ENCODE data around the gene MICAL3.

Gene MICAL3

DNA sequence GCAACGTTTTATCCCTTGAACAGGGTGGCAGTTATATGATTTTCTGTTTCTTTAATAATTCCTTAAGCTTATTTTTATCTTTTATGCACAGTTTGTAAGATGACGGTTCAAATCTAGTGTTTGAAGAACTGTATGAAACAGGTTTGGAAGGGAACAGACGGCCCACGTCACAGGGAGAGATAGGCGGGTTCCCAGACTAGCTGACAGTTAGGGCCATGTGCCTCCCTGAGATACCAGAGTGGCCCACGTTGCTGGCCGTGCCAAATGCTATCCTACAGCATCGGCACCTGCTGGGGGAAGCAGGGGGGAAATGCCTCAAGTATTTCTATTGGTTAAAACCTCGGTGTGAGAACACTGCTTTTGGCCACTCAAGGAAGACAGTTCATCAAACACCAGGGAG lies 199.9 kb downstream of the MICAL3 start:
- no peak overlapping the region for H3K4me3 ChIP-seq (ENCODE audit: low read depth, low read length)
- TF ChIP-seq, protein P1, sequence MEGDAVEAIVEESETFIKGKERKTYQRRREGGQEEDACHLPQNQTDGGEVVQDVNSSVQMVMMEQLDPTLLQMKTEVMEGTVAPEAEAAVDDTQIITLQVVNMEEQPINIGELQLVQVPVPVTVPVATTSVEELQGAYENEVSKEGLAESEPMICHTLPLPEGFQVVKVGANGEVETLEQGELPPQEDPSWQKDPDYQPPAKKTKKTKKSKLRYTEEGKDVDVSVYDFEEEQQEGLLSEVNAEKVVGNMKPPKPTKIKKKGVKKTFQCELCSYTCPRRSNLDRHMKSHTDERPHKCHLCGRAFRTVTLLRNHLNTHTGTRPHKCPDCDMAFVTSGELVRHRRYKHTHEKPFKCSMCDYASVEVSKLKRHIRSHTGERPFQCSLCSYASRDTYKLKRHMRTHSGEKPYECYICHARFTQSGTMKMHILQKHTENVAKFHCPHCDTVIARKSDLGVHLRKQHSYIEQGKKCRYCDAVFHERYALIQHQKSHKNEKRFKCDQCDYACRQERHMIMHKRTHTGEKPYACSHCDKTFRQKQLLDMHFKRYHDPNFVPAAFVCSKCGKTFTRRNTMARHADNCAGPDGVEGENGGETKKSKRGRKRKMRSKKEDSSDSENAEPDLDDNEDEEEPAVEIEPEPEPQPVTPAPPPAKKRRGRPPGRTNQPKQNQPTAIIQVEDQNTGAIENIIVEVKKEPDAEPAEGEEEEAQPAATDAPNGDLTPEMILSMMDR (IDR thresholded peaks at IDR 0.05; ENCODE audit: low read depth, low read length) = no peak

GRCh38 chr22:17823964-17824363 lies 200.4 kb downstream of the MICAL3 start:
- H3K4me3 ChIP-seq (ENCODE audit: low read depth, low read length) = no peak overlapping the region
- TF ChIP-seq, protein P1 (IDR thresholded peaks at IDR 0.05; ENCODE audit: low read depth, low read length) = no peak

DNA sequence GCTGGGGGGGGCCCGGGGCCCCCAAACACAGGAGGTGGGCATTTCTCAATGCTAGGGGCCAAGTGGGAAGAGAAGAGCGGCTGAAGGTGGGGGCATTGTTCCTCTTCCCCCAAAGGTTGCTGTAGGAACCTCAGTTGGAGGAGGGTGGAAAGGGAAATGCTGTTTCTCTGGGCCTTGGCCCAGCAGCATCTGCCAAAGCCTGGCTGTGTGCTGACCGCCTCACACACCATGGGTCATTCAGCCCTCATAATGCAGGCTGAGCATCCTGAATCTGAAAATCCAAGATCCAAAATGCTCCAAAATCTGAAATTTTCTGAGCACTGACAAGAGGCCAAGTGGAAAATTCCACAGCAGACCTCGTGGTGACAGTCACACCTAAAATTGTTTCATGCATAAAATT lies 201.1 kb downstream of the MICAL3 start:
- TF ChIP-seq, protein P1 (IDR thresholded peaks at IDR 0.05; ENCODE audit: low read depth, low read length) = no peak
- H3K4me3 ChIP-seq (ENCODE audit: low read depth, low read length) = no peak overlapping the region

GRCh38 chr22:17822087-17822486 lies 202.3 kb downstream of the MICAL3 start:
- no peak overlapping the region for H3K4me3 ChIP-seq (ENCODE audit: low read depth, low read length)
- TF ChIP-seq, protein P1 (IDR thresholded peaks at IDR 0.05; ENCODE audit: low read depth, low read length) = no peak

DNA sequence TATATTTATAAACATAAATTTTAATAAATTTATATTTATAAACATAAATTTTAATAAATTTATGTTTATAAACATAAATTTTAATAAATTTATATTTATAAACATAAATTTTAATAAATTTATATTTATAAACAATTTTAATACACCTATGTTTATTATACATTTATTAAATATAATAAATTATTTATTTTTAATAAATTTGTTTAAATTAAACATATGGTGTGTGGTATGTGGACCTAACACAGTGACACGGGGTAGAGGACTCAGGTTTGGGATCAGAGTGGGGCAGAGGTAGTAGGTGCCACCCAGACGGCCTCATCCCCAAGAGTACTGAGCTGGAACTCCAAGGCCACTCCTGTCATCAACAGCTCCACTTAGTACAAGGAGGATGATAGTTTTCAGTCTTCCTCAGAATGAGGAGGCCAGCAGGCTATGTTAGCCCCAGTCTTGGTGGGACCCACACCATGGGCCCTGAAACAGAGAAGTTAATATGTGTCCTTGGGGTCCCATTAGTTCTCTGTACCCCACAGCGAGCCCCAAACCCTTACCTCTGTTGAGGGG lies 203.4 kb downstream of the MICAL3 start:
- TF ChIP-seq, protein P1 (IDR thresholded peaks at IDR 0.05; ENCODE audit: low read depth, low read length) = no peak
- H3K4me3 ChIP-seq (ENCODE audit: low read depth, low read length) = no peak overlapping the region

DNA sequence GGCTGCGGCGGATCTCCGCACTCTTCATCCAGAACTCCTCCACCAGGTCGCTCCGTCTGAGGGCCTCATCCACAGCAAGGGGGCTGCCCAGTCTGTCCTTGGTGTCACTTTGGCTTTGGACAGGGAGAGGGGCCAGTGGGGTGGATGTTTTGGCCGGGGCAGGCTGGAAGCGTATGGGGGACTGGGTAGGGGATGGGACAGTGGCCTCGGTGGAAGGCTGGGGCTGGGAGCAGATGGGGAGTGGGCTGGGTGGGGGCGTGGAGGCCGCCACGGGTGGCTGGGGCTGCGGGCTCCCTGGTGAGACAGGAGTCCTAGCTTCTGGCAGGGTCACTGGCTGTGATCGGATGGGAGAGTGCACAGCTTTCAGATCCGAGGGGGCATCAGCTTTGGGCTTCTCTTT lies 205.7 kb downstream of the MICAL3 start:
- no peak overlapping the region for H3K4me3 ChIP-seq (ENCODE audit: low read depth, low read length)
- TF ChIP-seq, protein P1 (IDR thresholded peaks at IDR 0.05; ENCODE audit: low read depth, low read length) = no peak

- TF ChIP-seq, protein P1 (IDR thresholded peaks at IDR 0.05; ENCODE audit: low read depth, low read length) = no peak
Observed at GRCh38 chr22:17818180-17818579, 206.2 kb downstream of the MICAL3 start.

More at GRCh38 chr22:17818180-17818579, 206.2 kb downstream of the MICAL3 start:
- H3K4me3 ChIP-seq (ENCODE audit: low read depth, low read length) = no peak overlapping the region

All from WI38 (cell line).